DOHH2 (cell line): ENCODE results near the gene OR9I1.

Experiments
- EZH2phosphoT487 ChIP-seq: fragments of 200-600 bp; sonication (generic); IDR thresholded peaks from 2 replicates; pipeline ENCODE4 v1.6.1; 2017; ENCODE audit warnings: borderline replicate concordance, mild to moderate bottlenecking, antibody characterized with exemption, low read length, moderate library complexity, mixed read lengths
- TF ChIP-seq, protein P1 (sequence below): fragments of 200-600 bp; sonication (generic); IDR thresholded peaks from one replicate; pipeline ENCODE4 v1.5.1; 2014; ENCODE audit warnings: antibody characterized with exemption, mild to moderate bottlenecking, low read depth, low read length; ENCODE audit not compliant: poor library complexity, severe bottlenecking

DNA sequence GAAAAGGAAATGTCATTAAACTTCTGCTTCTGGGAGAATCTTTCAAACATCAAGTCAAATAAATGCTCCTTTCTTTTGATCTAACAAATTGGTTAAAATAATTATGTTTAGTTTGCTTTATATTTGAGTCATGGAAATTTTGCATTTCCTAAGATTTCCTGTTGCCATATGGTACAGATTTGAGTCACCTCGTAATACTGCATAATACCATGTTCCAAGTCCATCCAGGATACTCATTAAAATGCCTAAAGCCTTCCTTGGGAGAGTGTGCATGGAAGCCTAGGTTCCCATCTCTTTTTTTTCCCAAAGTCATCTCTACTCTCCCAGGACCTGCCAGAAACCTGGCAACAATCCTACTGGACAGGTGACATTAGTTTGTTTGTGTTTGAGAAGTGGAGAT is 4.2 kb downstream of the OR9I1 start:
- TF ChIP-seq, protein P1, sequence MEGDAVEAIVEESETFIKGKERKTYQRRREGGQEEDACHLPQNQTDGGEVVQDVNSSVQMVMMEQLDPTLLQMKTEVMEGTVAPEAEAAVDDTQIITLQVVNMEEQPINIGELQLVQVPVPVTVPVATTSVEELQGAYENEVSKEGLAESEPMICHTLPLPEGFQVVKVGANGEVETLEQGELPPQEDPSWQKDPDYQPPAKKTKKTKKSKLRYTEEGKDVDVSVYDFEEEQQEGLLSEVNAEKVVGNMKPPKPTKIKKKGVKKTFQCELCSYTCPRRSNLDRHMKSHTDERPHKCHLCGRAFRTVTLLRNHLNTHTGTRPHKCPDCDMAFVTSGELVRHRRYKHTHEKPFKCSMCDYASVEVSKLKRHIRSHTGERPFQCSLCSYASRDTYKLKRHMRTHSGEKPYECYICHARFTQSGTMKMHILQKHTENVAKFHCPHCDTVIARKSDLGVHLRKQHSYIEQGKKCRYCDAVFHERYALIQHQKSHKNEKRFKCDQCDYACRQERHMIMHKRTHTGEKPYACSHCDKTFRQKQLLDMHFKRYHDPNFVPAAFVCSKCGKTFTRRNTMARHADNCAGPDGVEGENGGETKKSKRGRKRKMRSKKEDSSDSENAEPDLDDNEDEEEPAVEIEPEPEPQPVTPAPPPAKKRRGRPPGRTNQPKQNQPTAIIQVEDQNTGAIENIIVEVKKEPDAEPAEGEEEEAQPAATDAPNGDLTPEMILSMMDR = no peak
- TF ChIP-seq EZH2phosphoT487 = no peak
